SK-N-SH treated with all-trans-retinoic acid at 6 μM for 48 hours (cell line): ENCODE data around the gene PDE7B.

Experiments
- ATAC-seq: fragments of 200-7000 bp; cut with Tn5 transposase; 3 replicates; pipeline ENCODE4 v1.9.1; 2020; ENCODE audit warnings: mild to moderate bottlenecking, moderate library complexity
- ARNTL ChIP-seq: fragments of 450-650 bp; formaldehyde crosslinking; IDR thresholded peaks from 2 replicates; pipeline ENCODE4 v1.5.0; 2020; ENCODE audit warnings: low read depth, mild to moderate bottlenecking, moderate library complexity, borderline replicate concordance
- CREB5 ChIP-seq: fragments of 250-450 bp; sonication (Bioruptor Pico); IDR thresholded peaks from 2 replicates; pipeline ENCODE4 v1.5.1; 2020; ENCODE audit warnings: low read depth, mild to moderate bottlenecking, moderate library complexity
- CSDC2 ChIP-seq: fragments of 250-450 bp; sonication (Bioruptor Pico); IDR thresholded peaks from 2 replicates; pipeline ENCODE4 v1.5.0; 2020; ENCODE audit warnings: mild to moderate bottlenecking, moderate library complexity
- CSRNP3 ChIP-seq: fragments of 250-450 bp; sonication (Bioruptor Pico); IDR thresholded peaks from 2 replicates; pipeline ENCODE4 v1.5.1; 2021; ENCODE audit warnings: mild to moderate bottlenecking, moderate library complexity
- GLIS3 ChIP-seq: fragments of 250-450 bp; sonication (Bioruptor Pico); IDR thresholded peaks from 2 replicates; pipeline ENCODE4 v1.5.0; 2020; ENCODE audit warnings: mild to moderate bottlenecking, moderate library complexity
- ISL1 ChIP-seq: fragments of 250-450 bp; sonication (Bioruptor Pico); IDR thresholded peaks from 2 replicates; pipeline ENCODE4 v2.1.2; 2022; ENCODE audit warnings: mild to moderate bottlenecking, moderate library complexity
- PATZ1 ChIP-seq: fragments of 250-450 bp; sonication (Bioruptor Pico); IDR thresholded peaks from 2 replicates; pipeline ENCODE4 v1.8.0; 2020; ENCODE audit warnings: mild to moderate bottlenecking, moderate library complexity, borderline replicate concordance
- POU6F1 ChIP-seq: fragments of 250-450 bp; sonication (Bioruptor Pico); IDR thresholded peaks from 2 replicates; pipeline ENCODE4 v1.8.0; 2021; ENCODE audit warnings: low read depth, mild to moderate bottlenecking, moderate library complexity, borderline replicate concordance
- PPARA ChIP-seq: fragments of 250-450 bp; sonication (Bioruptor Pico); IDR thresholded peaks from 2 replicates; pipeline ENCODE4 v1.5.0; 2020; ENCODE audit warnings: mild to moderate bottlenecking, borderline replicate concordance
- SNAI2 ChIP-seq: fragments of 250-450 bp; sonication (Bioruptor Pico); IDR thresholded peaks from 2 replicates; pipeline ENCODE4 v1.5.0; 2020; ENCODE audit warnings: mild to moderate bottlenecking, moderate library complexity
- TCF4 ChIP-seq: fragments of 250-450 bp; sonication (Bioruptor Pico); IDR thresholded peaks from 2 replicates; pipeline ENCODE4 v1.8.0; 2021; ENCODE audit warnings: mild to moderate bottlenecking, moderate library complexity, borderline replicate concordance
- TSHZ2 ChIP-seq: fragments of 250-450 bp; sonication (Bioruptor Pico); IDR thresholded peaks from 2 replicates; pipeline ENCODE4 v1.5.0; 2020; ENCODE audit warnings: mild to moderate bottlenecking, moderate library complexity
- ZFP30 ChIP-seq: fragments of 450-650 bp; formaldehyde crosslinking; IDR thresholded peaks from 2 replicates; pipeline ENCODE4 v1.5.0; 2022; ENCODE audit warnings: mild to moderate bottlenecking, moderate library complexity
- ZNF565 ChIP-seq: fragments of 450-650 bp; formaldehyde crosslinking; conservative IDR thresholded peaks from 2 replicates; pipeline ENCODE4 v1.5.0; 2020; ENCODE audit warnings: low read depth, mild to moderate bottlenecking, moderate library complexity
- ZNF70 ChIP-seq: fragments of 450-650 bp; formaldehyde crosslinking; IDR thresholded peaks from 2 replicates; pipeline ENCODE4 v1.5.0; 2020; ENCODE audit warnings: mild to moderate bottlenecking, moderate library complexity

Gene PDE7B

GRCh38 chr6:136089876-136090275 lies 238.4 kb downstream of the PDE7B start:
- TF ChIP-seq ISL1 (CRISPR knock-in tag) (peak; percentile 40; the same call in 1 of the 2 replicates), POU6F1 (CRISPR knock-in tag) (no peak), PPARA (CRISPR knock-in tag) (no peak), ZNF70 (CRISPR knock-in tag) (no peak)
- TF ChIP-seq, all 23 proteins: peak for 1

GRCh38 chr6:136090929-136091328 lies 239.4 kb downstream of the PDE7B start:
- TF ChIP-seq ARNTL (CRISPR knock-in tag), result no peak
- no peak for TF ChIP-seq PATZ1
- TF ChIP-seq TCF4 (CRISPR knock-in tag), result peak; percentile 52; the same call in 1 of the 2 replicates
- TF ChIP-seq GLIS3 (CRISPR knock-in tag), result no peak
- TF ChIP-seq ZNF565 (CRISPR knock-in tag), result no peak
- TF ChIP-seq CSDC2, result no peak
- TF ChIP-seq POU6F1 (CRISPR knock-in tag), result no peak
- TF ChIP-seq ZFP30 (CRISPR knock-in tag), result no peak
- ATAC-seq, result peak; percentile 45; the same call in 2 of the 3 replicates

More at GRCh38 chr6:136089876-136090275, 238.4 kb downstream of the PDE7B start:
- ATAC-seq, result peak; percentile 40

GRCh38 chr6:136092897-136093296 lies 241.4 kb downstream of the PDE7B start:
- ATAC-seq, result no peak
- TF ChIP-seq GLIS3 (CRISPR knock-in tag) (no peak), CSRNP3 (no peak), ISL1 (CRISPR knock-in tag) (no peak), TCF4 (CRISPR knock-in tag) (no peak), SNAI2 (CRISPR knock-in tag) (no peak), CREB5 (no peak), PPARA (CRISPR knock-in tag) (no peak), ZNF565 (CRISPR knock-in tag) (no peak), TSHZ2 (CRISPR knock-in tag) (no peak), POU6F1 (CRISPR knock-in tag) (no peak), ZFP30 (CRISPR knock-in tag) (no peak), ZNF70 (CRISPR knock-in tag) (no peak)
